Vagina (tissue), 2 donors: ENCODE measurements around the gene ERBB3. TPM values are rescaled to one million over a fixed set of nuclear protein-coding genes. Genes with fewer than 3 reads are reported as not detected.
"Not testable (repeated sequence)": the region's sequence is repeated elsewhere in the genome, so short reads cannot be mapped to it uniquely, and the experiment has no call there.

ENCODE experiments used
- DNase-seq, 2 donors: peaks; one replicate each; pipeline ENCODE4 v3.0.0-alpha.2; 2017; ENCODE audit errors: extremely low spot score in 2 of 2
- H3K27ac ChIP-seq: fragments of 200-600 bp; sonication (generic); one replicate; pipeline ENCODE4 v1.5.1; 2019
- H3K27me3 ChIP-seq: fragments of 200-600 bp; sonication (generic); one replicate; pipeline ENCODE4 v1.5.1; 2019
- H3K36me3 ChIP-seq, 2 donors: fragments of 200-600 bp; sonication (generic); one replicate each; pipeline ENCODE4 v1.5.1; 2017 to 2019
- H3K4me1 ChIP-seq: fragments of 200-600 bp; sonication (generic); one replicate; pipeline ENCODE4 v1.5.1; 2019
- H3K4me3 ChIP-seq, 2 donors: fragments of 200-600 bp; sonication (generic); 1 replicate in 1 of 2; 2 replicates in 1 of 2; pipeline ENCODE4 v1.5.1; 2016 to 2019
- H3K9me3 ChIP-seq: fragments of 200-600 bp; sonication (generic); one replicate; pipeline ENCODE4 v1.5.1; 2019
- POLR2A ChIP-seq, 2 donors: fragments of 450-650 bp; IDR thresholded peaks; one replicate each; pipeline ENCODE4 v1.6.1; 2017; ENCODE audit warnings: antibody characterized with exemption in 2 of 2, mild to moderate bottlenecking in 2 of 2, moderate library complexity in 2 of 2
- POLR2AphosphoS5 ChIP-seq, 2 donors: sonication (generic); formaldehyde crosslinking; IDR thresholded peaks; one replicate each; pipeline ENCODE4 v1.9.0; 2017; ENCODE audit warnings: antibody characterized with exemption in 2 of 2, mild to moderate bottlenecking in 2 of 2, low read depth in 1 of 2; ENCODE audit not compliant: insufficient read depth in 1 of 2
- intact Hi-C: fragments of 100-400 bp; cut with DNase I; formaldehyde crosslinking; loops from one replicate; pipeline ENCODE4 v1.15.1; 2023
- total RNA-seq: library from RNA; depleted of rRNA; stranded (reverse); fragments of >200 nt; gene quantifications from one replicate; pipeline ENCODE4 v1.2.3, GENCODE V29; 2016
- TF ChIP-seq, protein P1 (sequence below), 3 experiments: fragments of 450-650 bp in 2 of 3; fragments of 200-600 bp in 1 of 3; sonication (generic) in 1 of 3; IDR thresholded peaks; one replicate each; pipeline ENCODE4 v1.5.1; 2017 to 2019; ENCODE audit warnings: antibody characterized with exemption in 3 of 3, mild to moderate bottlenecking in 2 of 3, moderate library complexity in 2 of 3

Gene ERBB3
- total RNA-seq, 1 donor from 2014 or later, result 53.8 TPM

- no peaks in the 10 kb centered on the region for H3K27me3 ChIP-seq
- peaks cover 0 to 21% of the 10 kb centered on the region in 2 donors for H3K36me3 ChIP-seq
- intact Hi-C loops, result no loop called here
- DNase-seq, result no peak
- peak overlapping the region; percentile 64 to 76 for H3K4me3 ChIP-seq
- H3K9me3 ChIP-seq, result no peaks in the 10 kb centered on the region
- TF ChIP-seq, protein P1, sequence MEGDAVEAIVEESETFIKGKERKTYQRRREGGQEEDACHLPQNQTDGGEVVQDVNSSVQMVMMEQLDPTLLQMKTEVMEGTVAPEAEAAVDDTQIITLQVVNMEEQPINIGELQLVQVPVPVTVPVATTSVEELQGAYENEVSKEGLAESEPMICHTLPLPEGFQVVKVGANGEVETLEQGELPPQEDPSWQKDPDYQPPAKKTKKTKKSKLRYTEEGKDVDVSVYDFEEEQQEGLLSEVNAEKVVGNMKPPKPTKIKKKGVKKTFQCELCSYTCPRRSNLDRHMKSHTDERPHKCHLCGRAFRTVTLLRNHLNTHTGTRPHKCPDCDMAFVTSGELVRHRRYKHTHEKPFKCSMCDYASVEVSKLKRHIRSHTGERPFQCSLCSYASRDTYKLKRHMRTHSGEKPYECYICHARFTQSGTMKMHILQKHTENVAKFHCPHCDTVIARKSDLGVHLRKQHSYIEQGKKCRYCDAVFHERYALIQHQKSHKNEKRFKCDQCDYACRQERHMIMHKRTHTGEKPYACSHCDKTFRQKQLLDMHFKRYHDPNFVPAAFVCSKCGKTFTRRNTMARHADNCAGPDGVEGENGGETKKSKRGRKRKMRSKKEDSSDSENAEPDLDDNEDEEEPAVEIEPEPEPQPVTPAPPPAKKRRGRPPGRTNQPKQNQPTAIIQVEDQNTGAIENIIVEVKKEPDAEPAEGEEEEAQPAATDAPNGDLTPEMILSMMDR (IDR thresholded peaks at IDR 0.05), result no peak
- TF ChIP-seq POLR2AphosphoS5 (IDR thresholded peaks at IDR 0.05; ENCODE audit: insufficient read depth in 1 of 2, low read depth in 1 of 2) (no peak), POLR2A (IDR thresholded peaks at IDR 0.05) (no peak)
- peak overlapping the region; percentile 71 for H3K27ac ChIP-seq
- peaks cover 21% of the 10 kb centered on the region for H3K4me1 ChIP-seq
Observed at GRCh38 chr12:56042843-56043242, 37.1 kb upstream of the ERBB3 start.

DNA sequence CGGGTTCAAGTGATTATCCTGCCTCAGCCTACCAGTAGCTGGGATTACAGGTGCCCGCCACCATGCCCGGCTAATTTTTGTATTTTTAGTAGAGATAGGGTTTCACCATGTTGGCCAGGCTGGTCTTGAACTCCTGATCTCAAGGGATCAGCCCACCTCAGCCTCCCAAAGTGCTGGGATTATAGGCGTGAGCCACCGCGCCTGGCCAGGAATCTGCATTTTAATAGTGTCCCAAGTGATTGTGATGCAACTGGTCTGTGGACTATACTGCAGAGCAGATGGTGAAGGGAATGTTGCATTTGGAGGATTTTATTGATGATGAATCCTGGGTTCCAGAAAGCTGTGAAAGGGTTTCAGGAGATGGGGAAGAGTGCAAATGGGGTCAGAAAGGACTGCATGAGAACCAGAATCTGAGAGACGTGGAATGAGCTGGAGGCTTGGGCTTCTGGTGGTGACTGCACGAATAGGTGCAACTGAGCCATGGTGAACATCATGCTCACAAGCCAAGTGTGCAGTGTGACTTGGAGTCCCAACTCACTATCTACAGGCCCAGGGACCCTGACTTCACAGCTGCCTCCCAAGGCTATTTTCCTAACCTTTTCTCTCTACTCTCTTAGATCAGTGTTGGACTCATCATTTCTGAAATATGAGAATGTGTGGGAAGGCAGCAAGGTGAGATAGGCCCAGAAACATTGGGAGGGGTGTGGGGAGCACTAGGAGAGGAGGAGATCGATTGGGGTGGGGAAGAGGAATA is 33.8 kb upstream of the ERBB3 start:
- Histone ChIP-seq H3K4me3 (no peak overlapping the region), H3K36me3 (peaks cover 0 to 21% of the 10 kb centered on the region in 2 donors), H3K4me1 (peaks cover 16% of the 10 kb centered on the region), H3K9me3 (no peaks in the 10 kb centered on the region), H3K27ac (no peak overlapping the region), H3K27me3 (no peaks in the 10 kb centered on the region)
- intact Hi-C loops, result no loop called here
- no peak for DNase-seq
- TF ChIP-seq POLR2A (IDR thresholded peaks at IDR 0.05) (no peak), POLR2AphosphoS5 (IDR thresholded peaks at IDR 0.05; ENCODE audit: insufficient read depth in 1 of 2, low read depth in 1 of 2) (no peak)
- TF ChIP-seq, protein P1 (IDR thresholded peaks at IDR 0.05), result no peak

GRCh38 chr12:56053407-56053893 is 26.5 kb upstream of the ERBB3 start:
- H3K27me3 ChIP-seq, result no peaks in the 10 kb centered on the region
- TF ChIP-seq POLR2AphosphoS5 (IDR thresholded peaks at IDR 0.05; ENCODE audit: insufficient read depth in 1 of 2, low read depth in 1 of 2) (no peak), POLR2A (IDR thresholded peaks at IDR 0.05) (no peak)
- TF ChIP-seq, protein P1 (IDR thresholded peaks at IDR 0.05), result no peak
- intact Hi-C loops, result no loop called here
- no peaks in the 10 kb centered on the region for H3K36me3 ChIP-seq
- H3K4me3 ChIP-seq, result no peak overlapping the region
- DNase-seq, result no peak
- no peaks in the 10 kb centered on the region for H3K4me1 ChIP-seq
- H3K27ac ChIP-seq, result no peak overlapping the region
- no peaks in the 10 kb centered on the region for H3K9me3 ChIP-seq

- H3K36me3 ChIP-seq, H3K27ac ChIP-seq, intact Hi-C loops, DNase-seq, H3K9me3 ChIP-seq, H3K4me1 ChIP-seq, H3K4me3 ChIP-seq, H3K27me3 ChIP-seq: not testable (repeated sequence)
Observed at GRCh38 chr12:56059964-56060363, 20.0 kb upstream of the ERBB3 start.

- no peak for DNase-seq
- H3K27me3 ChIP-seq, result no peaks in the 10 kb centered on the region
- H3K9me3 ChIP-seq, result no peaks in the 10 kb centered on the region
- TF ChIP-seq, protein P1 (IDR thresholded peaks at IDR 0.05), result no peak
- TF ChIP-seq POLR2A (IDR thresholded peaks at IDR 0.05), result no peak
- TF ChIP-seq POLR2AphosphoS5 (IDR thresholded peaks at IDR 0.05; ENCODE audit: insufficient read depth in 1 of 2, low read depth in 1 of 2), result no peak
- no peaks in the 10 kb centered on the region for H3K36me3 ChIP-seq
- intact Hi-C loops, result no loop called here
- H3K27ac ChIP-seq, result no peak overlapping the region
- no peaks in the 10 kb centered on the region for H3K4me1 ChIP-seq
- H3K4me3 ChIP-seq, result no peak overlapping the region
Observed at GRCh38 chr12:56061982-56062381, 18.0 kb upstream of the ERBB3 start.
